GM19025 (cell line): ENCODE data around the gene TMPRSS7.
A peak's percentile ranks its signal among the peaks of the same experiment; 100 is the strongest.
"Not testable (repeated sequence)": the region's sequence is repeated elsewhere in the genome, so short reads cannot be mapped to it uniquely, and the experiment has no call there.

Experiments used
- ATAC-seq: cut with Tn5 transposase; IDR thresholded peaks from one replicate; pipeline ENCODE4 v1.9.1; 2021; ENCODE audit warnings: mild to moderate bottlenecking, low read depth, moderate library complexity; ENCODE audit not compliant: unreplicated experiment

The TMPRSS7 gene

DNA sequence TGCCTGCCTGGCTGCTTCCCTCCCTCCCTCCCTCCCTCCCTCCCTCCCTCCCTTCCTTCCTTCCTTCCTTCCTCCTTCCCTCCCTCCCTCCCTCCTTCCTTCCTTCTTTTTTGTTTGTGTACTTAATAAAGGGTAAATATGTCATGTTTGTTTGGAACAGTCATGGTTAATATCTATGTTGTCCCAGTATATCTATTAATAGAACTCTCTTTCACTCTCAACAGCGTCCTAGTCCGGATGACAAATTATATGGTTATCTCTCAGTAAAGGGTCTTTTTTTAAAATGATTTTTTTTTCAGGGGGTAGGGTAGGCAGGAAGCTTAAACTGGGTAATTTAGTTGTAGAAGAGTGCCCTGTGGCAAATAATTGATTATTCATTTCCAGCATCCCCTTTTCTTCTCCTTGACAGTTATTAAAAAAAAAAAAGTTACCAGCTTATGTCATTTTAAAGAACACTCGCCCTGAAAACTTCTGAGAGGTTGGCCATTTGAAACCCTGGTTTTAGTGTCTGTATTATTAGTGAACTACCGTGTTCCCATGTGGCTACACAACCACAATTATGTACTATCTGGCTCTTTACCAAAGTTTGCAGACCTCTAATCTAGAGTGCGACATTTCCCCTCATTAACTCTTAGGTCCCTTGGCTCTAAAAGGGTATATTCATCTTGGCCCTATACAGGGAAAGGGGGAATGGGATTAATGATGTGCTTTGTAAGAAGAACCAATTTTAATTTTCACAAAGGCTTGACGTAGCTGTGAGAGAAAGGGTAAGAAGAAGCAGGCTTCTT lies 22.1 kb upstream of the TMPRSS7 start:
- no peak for ATAC-seq

DNA sequence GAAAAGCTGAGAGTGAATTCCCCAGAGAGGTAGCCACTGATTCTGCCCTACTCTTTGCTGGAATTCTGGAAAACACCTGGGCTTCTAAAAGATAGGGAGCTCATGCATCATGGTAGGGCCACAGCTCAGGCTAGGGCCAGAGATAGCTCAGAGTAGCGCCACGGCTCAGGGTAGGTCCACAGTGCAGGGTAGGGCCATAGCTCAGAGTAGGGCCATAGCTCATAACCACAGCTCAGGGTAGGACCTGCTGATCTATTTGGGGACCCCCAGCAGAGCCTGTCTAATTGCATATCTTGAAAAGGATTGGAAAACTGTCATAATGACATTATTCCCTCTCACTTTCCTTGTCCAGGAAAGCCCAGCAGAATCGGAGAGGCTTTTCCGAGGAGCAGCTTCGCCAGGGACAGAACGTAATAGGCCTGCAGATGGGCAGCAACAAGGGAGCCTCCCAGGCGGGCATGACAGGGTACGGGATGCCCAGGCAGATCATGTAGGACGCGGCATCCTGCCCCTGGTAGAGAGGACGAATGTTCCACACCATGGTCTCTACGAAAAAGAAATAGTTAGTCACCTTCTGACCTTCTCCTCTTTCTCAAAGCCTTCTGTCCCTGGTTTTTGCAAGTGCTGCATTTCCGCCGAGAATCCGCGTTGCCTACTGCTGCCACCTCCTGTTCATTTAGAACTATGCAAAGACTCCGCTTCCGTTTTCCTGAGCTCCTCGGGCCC lies 21.3 kb upstream of the TMPRSS7 start:
- peak; percentile 79 for ATAC-seq

DNA sequence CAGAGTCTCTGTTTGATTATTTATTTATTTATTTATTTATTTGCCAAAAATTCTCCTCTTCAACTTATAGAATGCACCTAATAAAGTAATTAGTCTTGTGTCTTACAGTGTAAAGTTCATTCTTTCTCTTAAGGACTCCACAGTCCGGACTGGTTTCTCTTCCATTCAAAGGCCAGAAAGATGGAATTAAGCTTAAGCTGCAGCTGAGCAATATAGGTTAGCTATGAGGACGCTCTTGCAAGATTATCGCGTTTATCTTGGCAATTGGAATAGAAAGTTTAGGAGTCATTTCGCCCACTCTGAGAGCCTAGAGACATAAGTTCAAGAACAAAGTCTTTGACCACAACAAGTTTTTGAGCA lies 20.8 kb upstream of the TMPRSS7 start:
- ATAC-seq: peak; percentile 20

DNA sequence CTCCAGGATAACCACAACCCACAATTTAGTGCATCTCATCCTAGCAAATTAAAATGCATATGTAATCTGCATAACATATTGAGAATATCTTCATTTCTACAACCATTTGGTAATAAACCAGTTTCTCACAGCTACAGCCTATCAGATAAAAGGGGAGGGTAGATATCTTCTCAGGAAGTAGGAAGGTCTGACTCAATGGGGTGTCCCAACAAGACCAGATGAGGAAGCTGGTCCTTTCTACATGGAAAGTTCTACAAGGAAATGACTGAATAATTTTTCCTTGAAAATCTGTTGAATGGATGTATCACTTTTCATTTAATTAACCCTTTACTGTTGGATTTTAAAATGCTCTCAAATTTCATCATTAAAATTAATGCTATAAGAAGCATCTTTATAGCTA lies 17.4 kb upstream of the TMPRSS7 start:
- ATAC-seq: no peak

DNA sequence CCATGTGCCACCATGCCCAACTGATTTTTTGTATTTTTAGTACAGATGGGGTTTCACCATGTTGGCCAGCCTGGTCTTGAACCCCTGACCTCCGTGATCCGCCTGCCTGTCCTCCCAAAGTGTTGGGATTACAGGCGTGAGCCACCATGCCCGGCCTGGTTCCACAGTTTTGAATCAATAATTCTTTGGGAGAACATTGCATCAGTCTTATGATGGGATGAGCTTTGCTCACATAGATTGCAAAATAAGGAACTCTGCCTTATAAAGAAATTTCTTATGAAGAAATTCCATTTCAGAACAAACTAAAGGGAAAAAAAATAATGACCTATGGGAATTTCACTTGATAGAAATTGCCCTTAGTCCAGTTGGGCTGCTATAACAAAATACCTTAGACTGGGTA lies 15.8 kb upstream of the TMPRSS7 start:
- no peak for ATAC-seq

DNA sequence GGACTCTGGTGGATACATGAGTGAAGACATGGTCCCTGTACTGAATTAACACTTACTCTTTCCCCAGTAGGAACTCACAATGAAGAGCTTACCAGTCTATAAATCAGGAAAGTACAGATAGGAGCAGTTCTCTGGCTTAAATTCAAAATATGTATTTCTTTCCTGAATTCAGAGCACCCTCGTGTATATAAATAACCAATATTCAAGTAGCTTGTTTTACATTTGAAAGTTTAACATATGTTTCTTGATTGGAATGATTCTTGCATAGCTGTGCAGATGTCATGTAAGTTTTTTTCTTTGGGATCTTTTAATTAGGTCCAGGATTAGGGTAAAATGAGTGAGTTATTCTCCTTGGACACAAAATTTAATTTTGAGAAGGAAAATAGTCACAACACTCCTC lies 14.8 kb upstream of the TMPRSS7 start:
- ATAC-seq: no peak

DNA sequence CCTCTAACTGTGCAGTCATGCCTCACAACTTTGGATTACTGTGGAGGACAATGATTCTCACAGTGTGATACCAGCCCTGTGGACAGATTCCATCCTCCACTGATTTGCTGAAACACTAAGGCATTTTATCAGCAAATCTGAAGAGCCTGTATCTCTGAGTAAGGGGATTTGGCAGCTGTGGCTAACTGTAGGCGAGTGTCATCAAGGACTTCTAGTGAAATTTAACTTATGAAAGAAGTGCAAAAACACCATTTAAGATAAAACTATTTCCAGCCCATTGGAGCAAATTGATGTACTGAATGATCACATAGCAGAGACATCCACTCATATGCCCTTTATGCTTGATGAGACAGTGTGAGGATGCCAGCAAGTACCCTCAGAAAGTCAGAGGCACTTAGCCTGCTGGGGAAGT lies 13.9 kb upstream of the TMPRSS7 start:
- ATAC-seq: no peak

DNA sequence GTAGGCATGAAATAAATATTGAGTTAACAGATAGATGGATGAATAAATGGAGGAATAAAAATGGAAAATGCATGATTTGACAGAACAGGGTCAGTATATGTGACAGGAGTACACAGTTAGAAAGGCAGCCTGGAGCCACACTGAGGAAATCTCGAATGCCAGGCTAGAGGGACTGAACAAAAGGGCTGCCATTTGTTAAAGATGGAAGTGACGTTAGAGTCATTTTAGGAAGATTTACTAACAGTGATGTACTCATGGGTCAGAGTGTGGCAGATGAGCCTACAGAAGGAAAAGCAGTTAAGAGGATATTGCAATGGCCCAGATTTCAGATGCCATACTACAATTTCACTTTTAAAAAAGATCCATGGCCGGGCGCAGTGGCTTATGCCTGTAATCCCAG lies 7.4 kb upstream of the TMPRSS7 start:
- ATAC-seq: no peak

DNA sequence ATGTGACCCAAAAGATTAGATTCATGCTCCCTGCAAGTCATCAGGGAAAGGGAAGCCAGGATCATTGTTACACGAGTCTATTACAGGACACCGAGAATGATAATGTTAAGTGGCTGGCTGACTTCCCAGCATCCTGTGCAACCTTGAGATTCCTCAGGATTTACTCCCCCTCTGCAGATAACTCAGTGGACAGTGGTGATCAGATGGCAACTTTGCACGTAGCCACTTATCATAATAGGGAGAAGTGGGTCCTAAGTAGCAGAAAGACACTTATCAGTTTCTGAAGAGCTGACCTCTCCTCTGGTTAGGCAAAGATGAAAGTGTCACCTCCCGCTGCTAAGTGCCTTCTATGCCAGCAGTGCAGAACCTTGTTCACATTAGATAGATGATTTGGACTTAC lies 6.7 kb upstream of the TMPRSS7 start:
- ATAC-seq: no peak

DNA sequence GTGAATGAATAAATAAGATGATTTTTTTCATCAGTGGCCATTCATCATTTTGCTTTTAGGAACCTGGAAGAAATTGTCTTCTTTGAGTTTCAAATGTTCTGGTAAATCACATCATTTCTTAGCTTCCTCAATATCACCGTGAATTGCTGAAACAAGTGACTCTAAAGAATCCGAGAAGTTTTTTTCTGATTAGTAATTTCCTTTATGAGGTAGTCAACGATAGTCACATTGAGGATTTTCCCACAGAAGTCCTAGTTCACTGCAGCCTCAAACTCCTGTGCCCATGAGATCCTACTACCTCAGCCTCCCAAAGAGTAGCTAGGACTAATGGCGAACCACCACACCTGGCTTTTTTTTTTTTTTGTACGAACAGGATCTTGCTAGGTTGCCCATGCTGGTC lies 3.6 kb upstream of the TMPRSS7 start:
- no peak for ATAC-seq

DNA sequence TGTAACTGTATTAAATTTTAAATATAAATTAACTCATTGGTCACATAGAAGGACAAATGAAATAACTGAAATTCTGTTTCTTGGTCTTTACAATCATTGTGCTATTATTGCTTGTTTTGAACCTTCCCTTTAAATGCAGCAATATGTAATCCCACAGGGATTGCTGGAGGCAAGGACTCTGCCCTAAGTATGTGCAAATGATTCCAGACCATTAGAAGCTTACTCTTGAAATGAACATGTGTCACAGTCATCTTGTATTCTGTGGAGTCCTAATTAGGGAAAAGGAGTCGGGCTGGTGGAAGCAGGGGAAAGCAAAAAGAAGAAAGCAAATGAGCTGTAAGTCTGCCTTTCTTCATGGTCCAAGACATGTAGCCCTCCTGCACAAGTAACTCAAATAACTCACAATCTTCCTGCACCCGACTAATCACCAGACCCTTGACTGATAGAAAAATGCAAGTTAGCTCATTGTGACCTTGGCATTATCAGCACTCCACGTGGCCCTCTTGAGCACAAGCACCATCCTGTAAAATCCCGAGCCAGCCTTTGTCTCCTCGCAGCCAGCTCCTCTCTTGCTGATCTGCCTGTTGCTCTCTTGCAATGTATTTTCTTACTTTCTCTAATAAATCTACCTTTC lies 2.3 kb upstream of the TMPRSS7 start:
- ATAC-seq: no peak

DNA sequence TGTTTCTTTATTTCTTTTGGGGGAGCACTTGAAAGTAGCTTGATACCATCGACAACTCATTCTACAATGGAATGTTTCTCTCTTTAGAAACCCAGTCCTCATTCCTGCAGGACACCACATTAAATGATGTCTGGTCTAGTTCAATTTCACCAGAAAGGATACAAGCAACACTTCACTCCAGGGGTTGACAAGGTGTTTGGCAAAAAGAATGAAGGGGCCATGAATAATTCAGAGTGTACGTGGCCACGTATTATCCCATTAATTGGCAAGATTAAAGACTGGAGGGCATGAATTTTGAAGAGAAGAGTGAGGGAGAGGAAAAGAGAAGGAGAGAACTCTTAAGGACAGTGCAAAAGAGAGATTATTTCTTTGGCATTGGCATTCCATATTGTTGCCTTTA lies 705 bp downstream of the TMPRSS7 start:
- no peak for ATAC-seq

DNA sequence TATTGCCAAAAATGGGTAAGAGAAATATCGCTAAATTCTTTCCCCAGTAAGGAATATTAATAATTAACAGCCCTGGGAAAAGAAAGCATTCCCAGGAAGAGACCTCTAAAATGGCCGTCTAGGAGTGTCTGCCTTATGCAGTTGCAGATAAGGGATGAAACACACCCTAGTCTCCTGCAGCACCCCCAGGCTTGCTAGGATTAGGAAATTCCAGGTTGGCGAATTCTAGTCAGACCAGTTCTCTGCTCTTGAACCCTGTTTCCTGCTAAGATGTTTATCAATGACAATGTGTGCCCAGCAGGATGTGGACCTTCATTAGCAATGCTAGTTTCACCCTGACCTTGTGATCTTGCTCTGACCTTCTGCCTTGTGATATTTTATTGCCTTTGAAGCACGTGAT lies 2.7 kb downstream of the TMPRSS7 start:
- ATAC-seq: not testable (repeated sequence)

DNA sequence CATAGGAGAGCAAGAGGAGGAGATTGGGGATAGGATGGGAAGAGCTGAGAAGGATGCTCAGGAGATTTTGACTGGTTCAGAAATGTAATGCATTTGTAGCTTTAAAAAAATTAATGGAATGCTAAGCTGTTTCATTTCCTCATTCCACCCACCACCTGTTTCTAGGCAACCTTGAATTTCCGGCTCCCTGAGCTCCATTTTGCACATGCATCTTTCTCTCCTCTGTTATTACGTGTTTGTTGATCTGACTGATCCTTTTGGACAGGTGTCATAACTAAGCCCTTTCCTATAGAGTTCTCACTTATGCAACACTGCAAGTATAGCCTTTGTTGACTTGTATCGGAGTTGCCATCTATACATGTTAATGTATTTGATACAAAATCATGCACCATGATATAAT lies 4.3 kb downstream of the TMPRSS7 start:
- ATAC-seq: no peak

DNA sequence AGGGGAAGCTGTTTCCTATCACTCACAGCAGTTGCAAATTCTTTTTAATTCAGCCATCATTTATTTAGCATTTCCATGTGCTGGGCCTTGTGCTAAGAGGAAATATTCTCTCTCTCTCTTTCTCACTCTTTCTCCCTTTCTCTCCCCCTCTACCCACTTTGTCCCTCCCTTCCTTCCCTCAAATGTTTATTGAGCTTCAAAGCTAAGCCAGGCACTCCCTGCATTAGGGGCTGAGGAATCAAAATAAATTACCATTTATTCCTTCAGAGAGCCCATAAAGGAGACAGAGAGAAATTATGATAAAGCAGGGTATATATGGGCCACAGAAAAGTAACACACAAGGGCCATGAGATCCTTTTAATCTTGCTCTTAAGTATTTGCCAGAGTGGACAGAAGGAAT lies 6.8 kb downstream of the TMPRSS7 start:
- no peak for ATAC-seq

DNA sequence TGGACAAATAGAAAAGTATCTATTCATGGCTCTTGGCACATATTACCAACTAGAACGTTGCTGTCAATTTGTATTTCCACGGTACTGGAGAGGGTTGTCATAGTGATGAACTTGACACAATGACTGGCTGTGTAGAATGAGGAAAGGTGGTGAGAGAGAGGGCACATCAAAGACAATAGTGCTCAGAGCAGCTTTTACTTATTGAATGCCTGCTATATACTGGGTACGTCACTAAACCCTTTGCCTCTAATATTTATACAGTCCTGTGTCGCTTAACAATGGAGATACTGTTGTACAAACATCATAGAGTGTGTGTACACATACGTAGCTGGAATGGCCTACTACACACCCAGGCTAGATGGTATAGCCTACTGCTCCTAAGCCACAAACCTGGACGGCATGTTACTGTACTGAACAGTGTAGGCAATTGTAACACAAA lies 8.3 kb downstream of the TMPRSS7 start:
- no peak for ATAC-seq

DNA sequence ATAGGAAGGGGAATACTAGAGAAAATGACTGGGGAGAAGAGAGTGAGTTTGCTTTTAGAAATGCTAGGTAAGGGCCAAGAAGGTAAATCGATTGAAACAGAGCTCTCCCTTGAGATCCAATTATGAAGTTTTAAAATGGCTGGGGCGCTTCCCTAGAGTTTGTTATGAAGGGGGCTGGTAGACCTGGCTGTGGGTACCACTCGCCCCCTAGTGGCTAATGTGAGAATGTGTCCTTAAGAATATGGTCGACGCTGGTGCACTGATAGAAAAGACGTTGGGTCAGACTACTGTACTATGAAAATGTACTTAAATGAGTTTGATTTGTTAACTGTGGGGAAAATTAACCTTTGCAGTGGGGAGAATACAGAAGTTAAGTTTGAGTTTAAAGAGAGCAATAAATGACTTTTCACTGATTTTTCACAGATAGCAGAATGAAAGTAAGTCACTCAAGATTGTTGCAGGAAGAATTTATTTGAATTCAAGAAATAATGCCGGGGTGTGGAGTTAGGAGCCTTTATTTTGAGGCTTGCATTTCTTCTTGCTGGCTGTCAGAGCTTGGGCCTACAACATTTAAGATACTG lies 9.2 kb downstream of the TMPRSS7 start:
- ATAC-seq: peak; percentile 88

DNA sequence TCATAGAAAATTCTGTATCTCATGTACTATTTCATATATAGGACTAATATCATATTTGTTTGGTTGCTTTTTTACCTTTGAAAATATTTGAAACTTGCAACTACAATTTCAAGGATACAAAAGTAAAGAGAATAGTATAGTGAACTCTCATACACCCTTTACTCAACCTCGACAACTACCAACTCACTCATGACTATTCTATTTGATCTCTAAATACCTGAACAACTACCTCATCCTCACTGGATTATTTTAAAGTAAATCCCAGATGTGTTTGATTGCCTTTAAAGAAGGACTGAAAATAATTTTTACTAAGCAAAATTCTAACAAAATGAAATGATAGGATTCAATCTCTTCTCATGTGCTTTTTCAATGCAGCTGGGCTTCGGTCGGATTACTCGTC lies 12.1 kb downstream of the TMPRSS7 start:
- no peak for ATAC-seq

DNA sequence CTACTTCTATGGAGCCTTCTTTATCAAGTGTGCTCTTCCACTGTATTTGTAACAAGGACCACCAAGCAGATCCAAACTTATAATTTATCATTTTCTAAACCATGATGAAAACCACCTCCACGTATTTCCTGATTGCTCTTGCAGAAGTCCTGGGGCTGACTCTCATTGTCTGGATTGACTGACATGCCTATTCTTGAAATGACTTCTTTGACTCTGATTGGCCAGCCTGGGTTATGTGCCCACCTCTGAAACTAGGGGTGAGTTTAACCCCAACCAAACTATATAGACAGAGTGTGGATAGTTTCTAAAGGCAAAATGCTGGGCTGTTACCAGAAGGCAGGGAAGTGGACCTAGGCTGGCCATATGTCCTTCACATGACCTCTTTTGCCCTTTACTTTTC lies 12.7 kb downstream of the TMPRSS7 start:
- no peak for ATAC-seq

DNA sequence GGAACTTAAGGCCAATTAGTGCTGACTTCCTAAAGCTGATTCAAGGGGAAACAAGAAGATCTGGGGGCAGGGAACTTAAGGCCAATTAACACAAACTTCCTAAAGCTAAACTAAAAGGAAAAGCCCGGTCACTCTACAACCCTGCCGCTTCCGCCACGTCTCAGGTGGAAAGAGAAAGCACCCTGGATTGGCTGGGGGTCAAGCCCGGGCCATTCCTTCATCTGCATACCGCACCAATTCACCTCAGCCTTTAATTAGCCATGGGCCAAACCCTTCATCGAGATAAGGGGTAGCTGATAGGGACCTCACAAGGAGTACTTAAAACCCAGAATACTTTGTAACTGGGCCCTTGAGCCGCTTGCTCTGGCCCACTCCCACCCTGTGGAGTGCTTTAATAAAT lies 14.4 kb downstream of the TMPRSS7 start:
- no peak for ATAC-seq

DNA sequence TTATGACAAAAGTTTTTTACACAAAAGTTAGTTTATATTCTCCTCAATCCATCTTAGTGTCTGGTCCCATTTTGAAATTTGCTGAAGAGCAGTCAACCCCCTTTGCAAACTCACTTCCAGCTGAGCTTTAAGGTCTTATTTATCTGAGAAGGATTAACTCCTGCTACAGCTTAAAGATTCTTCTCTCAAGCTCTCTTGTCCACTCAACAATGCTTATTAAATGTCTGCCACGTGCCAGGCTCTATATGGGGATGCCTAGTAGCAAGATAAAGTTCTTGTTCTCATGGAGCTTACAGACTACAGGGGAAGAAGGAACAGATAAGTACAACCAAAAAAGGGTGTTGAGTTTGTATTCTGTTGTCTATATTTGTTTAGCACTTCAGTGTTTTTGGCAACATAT lies 18.7 kb downstream of the TMPRSS7 start:
- no peak for ATAC-seq
